Testis (tissue), 3 donors: ENCODE data around the gene ADCY5. TPM values are rescaled to one million over a fixed set of nuclear protein-coding genes. Genes with fewer than 3 reads are reported as not detected.
A peak's percentile ranks its signal among the peaks of the same experiment; 100 is the strongest.

Experiments used
- DNase-seq: peaks from one replicate; pipeline ENCODE4 v3.0.0-alpha.2; 2019
- H3K27ac ChIP-seq, 2 donors: fragments of 200-600 bp; sonication (generic); one replicate each; pipeline ENCODE4 v1.5.1; 2019
- H3K27me3 ChIP-seq: fragments of 200-600 bp; sonication (generic); one replicate; pipeline ENCODE4 v1.5.1; 2019
- H3K36me3 ChIP-seq: fragments of 200-600 bp; sonication (generic); one replicate; pipeline ENCODE4 v1.5.1; 2017; ENCODE audit warnings: low read depth; ENCODE audit errors: missing control alignments
- H3K4me1 ChIP-seq: fragments of 200-600 bp; sonication (generic); one replicate; pipeline ENCODE4 v1.5.1; 2019
- H3K4me3 ChIP-seq, 2 donors: fragments of 200-600 bp; sonication (generic); one replicate each; pipeline ENCODE4 v1.5.1; 2017 to 2019
- H3K9me3 ChIP-seq: fragments of 200-600 bp; sonication (generic); one replicate; pipeline ENCODE4 v1.5.1; 2017
- CTCF ChIP-seq, 3 experiments: fragments of 450-650 bp in 2 of 3; fragments of 200-600 bp in 1 of 3; sonication (generic) in 1 of 3; IDR thresholded peaks; one replicate each; pipeline ENCODE4 v1.5.1; 2016 to 2019; ENCODE audit warnings: antibody characterized with exemption in 3 of 3, mild to moderate bottlenecking in 2 of 3, moderate library complexity in 1 of 3
- POLR2A ChIP-seq: fragments of 450-650 bp; IDR thresholded peaks from one replicate; pipeline ENCODE4 v1.6.1; 2017; ENCODE audit warnings: antibody characterized with exemption, mild to moderate bottlenecking, moderate library complexity
- WGBS, 2 donors: methylation state at CpG; one replicate each; pipeline ENCODE4 v1.1.5; 2018; 5-methylcytosine and 5-hydroxymethylcytosine counted together
- intact Hi-C: fragments of 100-400 bp; cut with DNase I; formaldehyde crosslinking; loops from one replicate; pipeline ENCODE4 v1.15.1; 2023; ENCODE audit warnings: low total_unique reads
- polyA plus RNA-seq: library from polyadenylated mRNA; stranded (reverse); fragments of 350-450 nt; fragmentation: Illumina TruSeq; extraction: RNeasy Lipid Tissue Mini Kit (QIAGEN cat#74804); gene quantifications from one replicate; pipeline ENCODE4 v1.2.3, GENCODE V29; 2014; ENCODE audit warnings: low read depth, low replicate concordance; ENCODE audit not compliant: insufficient read depth
- total RNA-seq, 2 donors: library from RNA; depleted of rRNA; stranded (reverse); fragments of >200 nt; gene quantifications; one replicate each; pipeline ENCODE4 v1.2.3, GENCODE V29; 2016

ADCY5 gene
- total and polyA plus RNA-seq, 3 donors from 2014 or later: 16.5 to 41.6 (median 33.6) TPM

DNA sequence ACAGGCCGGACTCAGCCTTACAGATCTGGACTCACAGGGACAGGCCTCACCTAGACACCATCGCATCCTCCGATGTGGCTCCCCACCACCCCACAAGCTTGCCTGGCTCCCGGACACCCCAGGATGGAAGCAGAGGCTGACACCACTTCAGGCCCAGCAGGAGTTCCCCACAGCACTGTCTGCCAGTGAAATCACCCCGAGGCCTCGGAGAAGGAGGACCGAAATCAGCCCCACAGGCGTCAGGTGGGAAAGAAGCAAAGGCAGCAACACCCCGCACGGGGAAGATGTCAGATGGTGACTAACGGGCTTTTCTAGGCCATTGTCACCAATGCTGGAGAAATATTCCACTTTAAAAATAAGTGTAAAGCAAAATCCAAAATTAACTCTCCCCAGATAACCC lies 18.6 kb downstream of the ADCY5 start:
- WGBS, 2 donors: 85 to 87% methylated on average over 11 of the region's 11 CpGs
- Histone ChIP-seq H3K9me3 (no peaks in the 10 kb centered on the region), H3K27ac (peak overlapping the region in 1 of 2 donors; percentile 30), H3K4me3 (no peak overlapping the region), H3K36me3 (no peaks in the 10 kb centered on the region), H3K27me3 (no peaks in the 10 kb centered on the region), H3K4me1 (peaks cover 4% of the 10 kb centered on the region)
- DNase-seq: no peak
- no peak for TF ChIP-seq POLR2A
- TF ChIP-seq CTCF (IDR thresholded peaks at IDR 0.05): no peak
- intact Hi-C loops: no loop called here

DNA sequence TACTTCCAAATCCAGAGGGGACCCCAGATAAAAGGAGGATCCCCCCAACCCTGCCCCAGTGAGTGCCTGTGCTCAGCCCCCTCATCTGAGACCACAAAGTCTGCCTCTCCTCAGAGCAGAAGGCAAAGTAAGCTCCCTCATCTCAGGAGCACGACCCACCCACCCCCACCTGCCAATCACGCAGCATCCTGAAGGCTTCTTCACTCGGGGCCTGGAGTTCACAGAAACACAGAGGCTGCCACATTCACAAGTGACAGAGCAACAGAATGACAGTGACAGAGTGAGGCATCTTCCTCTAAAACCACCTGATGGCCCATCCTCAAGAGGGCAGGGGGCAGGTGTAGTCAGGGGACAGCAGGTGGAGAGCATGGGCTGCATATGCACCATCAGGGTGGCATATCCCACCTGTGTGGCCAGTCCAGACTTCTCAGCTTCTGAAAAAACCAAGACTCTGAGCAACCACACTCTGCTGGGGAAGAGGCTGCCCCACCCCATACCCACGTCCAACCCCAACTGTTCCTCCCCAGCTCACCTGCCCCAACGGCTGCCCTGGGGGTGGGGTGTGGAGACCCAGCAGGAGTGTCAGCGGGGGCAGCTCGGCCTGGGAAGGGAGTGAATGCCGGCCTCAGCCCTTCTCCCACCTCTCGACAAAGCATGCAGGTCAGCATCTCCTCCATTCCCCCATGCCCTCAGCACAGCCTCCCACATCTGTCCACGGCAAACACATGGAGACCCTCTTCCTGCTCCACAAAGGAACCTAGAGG lies 19.3 kb downstream of the ADCY5 start:
- Histone ChIP-seq H3K9me3 (no peaks in the 10 kb centered on the region), H3K4me1 (peaks cover 11% of the 10 kb centered on the region), H3K27ac (peak overlapping the region in 1 of 2 donors; percentile 30), H3K36me3 (no peaks in the 10 kb centered on the region), H3K4me3 (no peak overlapping the region), H3K27me3 (no peaks in the 10 kb centered on the region)
- intact Hi-C loops: no loop called here
- 68 to 95% methylated on average over 7 to 10 of the region's 10 CpGs for WGBS, 2 donors
- DNase-seq: no peak
- TF ChIP-seq CTCF (IDR thresholded peaks at IDR 0.05) (no peak), POLR2A (no peak)

GRCh38 chr3:123424999-123425712 lies 23.7 kb downstream of the ADCY5 start:
- H3K27ac ChIP-seq: peak overlapping the region; percentile 48 to 71
- WGBS, 2 donors: 71 to 80% methylated on average over 5 to 7 of the region's 8 CpGs
- intact Hi-C loops: no loop called here

DNA sequence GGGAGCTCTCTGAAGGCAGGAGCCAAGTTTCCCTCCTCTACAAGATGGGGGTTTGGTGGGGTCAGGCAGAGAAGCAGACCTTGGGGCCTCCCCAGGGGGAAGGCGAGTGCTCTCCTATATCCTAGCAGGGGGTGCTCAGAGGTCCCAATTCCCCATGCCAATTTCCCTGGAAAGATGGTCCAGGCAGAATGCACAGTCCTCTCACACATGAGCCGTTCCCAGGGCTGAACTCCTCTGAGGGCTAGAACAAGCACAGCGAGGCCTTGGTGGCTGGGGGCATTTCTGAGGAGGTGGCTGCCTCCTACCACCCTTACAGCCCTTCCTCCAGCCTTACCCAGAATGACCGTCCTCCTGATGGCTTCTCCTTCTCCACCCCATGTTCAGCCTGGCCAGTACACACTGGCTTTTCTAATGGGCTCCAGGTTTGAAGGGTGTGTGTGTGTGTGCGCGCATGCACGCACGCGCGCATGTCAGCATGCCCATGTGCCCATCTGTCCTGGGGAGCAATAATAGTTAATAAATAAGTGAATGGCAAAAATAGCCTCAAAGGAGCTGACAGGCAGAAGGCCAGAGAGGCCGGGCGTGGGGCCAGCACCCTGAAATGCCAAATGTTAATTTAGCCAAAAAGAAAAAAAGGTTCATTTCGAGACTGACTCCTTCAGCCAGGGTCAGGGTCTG lies 24.4 kb downstream of the ADCY5 start:
- Histone ChIP-seq H3K36me3 (no peaks in the 10 kb centered on the region), H3K4me3 (no peak overlapping the region), H3K27me3 (no peaks in the 10 kb centered on the region), H3K27ac (peak overlapping the region; percentile 26 to 71), H3K4me1 (peaks cover 23% of the 10 kb centered on the region), H3K9me3 (no peaks in the 10 kb centered on the region)
- intact Hi-C loops: no loop called here
- no peak for DNase-seq
- TF ChIP-seq POLR2A: no peak
- 54 to 55% methylated on average over 11 to 13 of the region's 13 CpGs for WGBS, 2 donors

More at GRCh38 chr3:123424999-123425712, 23.7 kb downstream of the ADCY5 start:
- DNase-seq: no peak
- Histone ChIP-seq H3K36me3 (no peaks in the 10 kb centered on the region), H3K27me3 (no peaks in the 10 kb centered on the region), H3K9me3 (no peaks in the 10 kb centered on the region), H3K4me3 (no peak overlapping the region), H3K4me1 (peaks cover 17% of the 10 kb centered on the region)
- TF ChIP-seq CTCF (IDR thresholded peaks at IDR 0.05) (no peak), POLR2A (no peak)

DNA sequence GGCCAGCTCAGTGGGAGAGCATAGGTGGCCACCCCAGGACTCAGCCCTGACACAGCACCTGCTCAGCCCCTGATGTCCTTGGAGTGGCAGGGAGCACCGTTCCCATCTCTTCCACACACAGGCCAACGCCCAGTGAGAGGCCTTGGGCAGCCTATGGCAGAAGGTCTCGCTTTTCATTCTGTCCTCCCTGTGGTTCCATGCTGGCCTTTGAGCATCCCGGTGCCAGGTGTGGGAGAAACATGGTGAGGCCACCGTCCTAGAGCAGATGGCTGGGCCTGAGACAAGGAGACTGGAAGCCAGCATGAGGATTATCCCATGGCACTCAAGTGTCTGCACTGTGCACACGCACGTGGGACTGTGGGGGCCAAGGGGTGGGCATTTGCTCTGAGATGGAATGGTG lies 25.1 kb downstream of the ADCY5 start:
- Histone ChIP-seq H3K36me3 (no peaks in the 10 kb centered on the region), H3K4me1 (peaks cover 25% of the 10 kb centered on the region), H3K4me3 (no peak overlapping the region), H3K9me3 (no peaks in the 10 kb centered on the region), H3K27ac (peak overlapping the region; percentile 26 to 71), H3K27me3 (no peaks in the 10 kb centered on the region)
- DNase-seq: no peak
- WGBS, 2 donors: 71% methylated on average over 7 of the region's 7 CpGs; no CpG with 5 or more reads in 1 of the 2 donors
- TF ChIP-seq POLR2A (no peak), CTCF (IDR thresholded peaks at IDR 0.05) (no peak)
- intact Hi-C loops: no loop called here
